WTC11 (cell line): ENCODE measurements around the gene SHC3. TPM values are rescaled to one million over a fixed set of nuclear protein-coding genes. Genes with fewer than 3 reads are reported as not detected.

Experiments used
- ATAC-seq: fragments of 200-7000 bp; cut with Tn5 transposase; 2 replicates; pipeline ENCODE4 v1.10.0; 2021; ENCODE audit warnings: mild to moderate bottlenecking, moderate library complexity
- CTCF ChIA-PET: fragments of 300-600 bp; sonication (Branson Sonifier 250); formaldehyde crosslinking; loops from one replicate; lab custom pipeline; 2021; ENCODE audit warnings: antibody characterized with exemption; lab: Charles Lee
- POLR2A ChIA-PET: fragments of 350-600 bp; sonication (Branson Sonifier 250); formaldehyde crosslinking; loops from one replicate; lab custom pipeline; 2021; ENCODE audit warnings: antibody characterized with exemption; lab: Charles Lee
- DNase-seq: peaks from one replicate; pipeline ENCODE4 v3.0.0; 2021; ENCODE audit warnings: low spot score
- H3K27ac Mint-ChIP-seq: 2 replicates; pipeline ENCODE4 v1.8.0; 2021; ENCODE audit warnings: mixed read lengths
- H3K27me3 Mint-ChIP-seq: 2 replicates; pipeline ENCODE4 v1.8.0; 2021; ENCODE audit warnings: low read depth, mild to moderate bottlenecking, moderate library complexity, mixed read lengths
- H3K36me3 Mint-ChIP-seq: 2 replicates; pipeline ENCODE4 v1.8.0; 2021; ENCODE audit warnings: mixed read lengths
- H3K4me1 Mint-ChIP-seq: 2 replicates; pipeline ENCODE4 v1.8.0; 2022; ENCODE audit warnings: mixed read lengths
- H3K4me3 Mint-ChIP-seq: 2 replicates; pipeline ENCODE4 v1.8.0; 2021; ENCODE audit warnings: mild to moderate bottlenecking, moderate library complexity, mixed read lengths
- H3K9me3 Mint-ChIP-seq: 2 replicates; pipeline ENCODE4 v1.8.0; 2021; ENCODE audit warnings: mixed read lengths
- ATF1 ChIP-seq: sonication (generic); formaldehyde crosslinking; IDR thresholded peaks from 2 replicates; pipeline ENCODE4 v1.8.1; 2023; ENCODE audit warnings: mild to moderate bottlenecking, moderate library complexity, missing genetic modification reagents
- E2F5 ChIP-seq: sonication (generic); formaldehyde crosslinking; IDR thresholded peaks from 2 replicates; pipeline ENCODE4 v1.8.1; 2022; ENCODE audit warnings: mild to moderate bottlenecking, moderate library complexity, missing genetic modification reagents
- ELF4 ChIP-seq: sonication (generic); formaldehyde crosslinking; IDR thresholded peaks from 2 replicates; pipeline ENCODE4 v1.8.1; 2022; ENCODE audit warnings: low read depth, mild to moderate bottlenecking, moderate library complexity, missing genetic modification reagents
- GTF2I ChIP-seq: fragments of 250-450 bp; sonication (Bioruptor Pico); conservative IDR thresholded peaks from 2 replicates; pipeline ENCODE4 v1.4.0; 2021; ENCODE audit warnings: mild to moderate bottlenecking
- IRF1 ChIP-seq: sonication (generic); formaldehyde crosslinking; IDR thresholded peaks from 2 replicates; pipeline ENCODE4 v1.8.0; 2023; ENCODE audit warnings: missing genetic modification reagents
- JUN ChIP-seq: sonication (generic); formaldehyde crosslinking; IDR thresholded peaks from 2 replicates; pipeline ENCODE4 v1.8.0; 2023; ENCODE audit warnings: mild to moderate bottlenecking, missing genetic modification reagents
- MAX ChIP-seq: sonication (generic); formaldehyde crosslinking; IDR thresholded peaks from 2 replicates; pipeline ENCODE4 v1.8.0; 2022; ENCODE audit warnings: mild to moderate bottlenecking, missing genetic modification reagents
- STAT6 ChIP-seq: sonication (generic); formaldehyde crosslinking; conservative IDR thresholded peaks from 2 replicates; pipeline ENCODE4 v1.8.1; 2023; ENCODE audit warnings: mild to moderate bottlenecking, low read depth, missing genetic modification reagents, moderate library complexity
- TEAD4 ChIP-seq: sonication (generic); formaldehyde crosslinking; IDR thresholded peaks from 2 replicates; pipeline ENCODE4 v1.8.0; 2022; ENCODE audit warnings: mild to moderate bottlenecking, missing genetic modification reagents
- USF1 ChIP-seq: sonication (generic); formaldehyde crosslinking; IDR thresholded peaks from 2 replicates; pipeline ENCODE4 v1.8.0; 2022; ENCODE audit warnings: mild to moderate bottlenecking, missing genetic modification reagents
- USF2 ChIP-seq: sonication (generic); formaldehyde crosslinking; IDR thresholded peaks from 2 replicates; pipeline ENCODE4 v1.8.1; 2023; ENCODE audit warnings: mild to moderate bottlenecking, missing genetic modification reagents, moderate library complexity
- ZBTB43 ChIP-seq: sonication (generic); formaldehyde crosslinking; IDR thresholded peaks from 2 replicates; pipeline ENCODE4 v1.8.1; 2023; ENCODE audit warnings: mild to moderate bottlenecking, missing genetic modification reagents
- ZNF219 ChIP-seq: sonication (generic); formaldehyde crosslinking; IDR thresholded peaks from 2 replicates; pipeline ENCODE4 v1.8.0; 2023; ENCODE audit warnings: missing genetic modification reagents, mild to moderate bottlenecking, borderline replicate concordance
- ZNF263 ChIP-seq: sonication (generic); formaldehyde crosslinking; IDR thresholded peaks from 2 replicates; pipeline ENCODE4 v1.8.1; 2022; ENCODE audit warnings: low read depth, mild to moderate bottlenecking, moderate library complexity, missing genetic modification reagents
- ZNF281 ChIP-seq: sonication (generic); formaldehyde crosslinking; IDR thresholded peaks from 2 replicates; pipeline ENCODE4 v1.8.0; 2023; ENCODE audit warnings: mild to moderate bottlenecking, missing genetic modification reagents
- ZNF425 ChIP-seq: fragments of 250-450 bp; sonication (Bioruptor Pico); conservative IDR thresholded peaks from 2 replicates; pipeline ENCODE4 v1.9.0; 2021; ENCODE audit warnings: mild to moderate bottlenecking
- total RNA-seq: library from RNA; stranded (reverse); gene quantifications from 3 replicates; pipeline ENCODE4 v1.2.3, GENCODE V29; 2021

The SHC3 gene
- total RNA-seq, 1 experiment from 2014 or later, result 4.9 TPM

- Mint-ChIP-seq H3K9me3 (no peaks in the 10 kb centered on the region), H3K4me1 (no peaks in the 10 kb centered on the region), H3K36me3 (no peaks in the 10 kb centered on the region), H3K27me3 (no peaks in the 10 kb centered on the region), H3K4me3 (no peak overlapping the region), H3K27ac (no peak overlapping the region)
- DNase-seq (no peak), ATAC-seq (no peak)
- ChIA-PET POLR2A (no interaction called here), CTCF (no interaction called here)
- TF ChIP-seq ZNF425 (no peak), USF2 (CRISPR knock-in tag) (no peak), E2F5 (CRISPR knock-in tag) (no peak), STAT6 (CRISPR knock-in tag) (no peak), ZNF219 (CRISPR knock-in tag) (no peak), TEAD4 (CRISPR knock-in tag) (no peak), ATF1 (CRISPR knock-in tag) (no peak), ZNF263 (CRISPR knock-in tag) (no peak), JUN (no peak), ELF4 (CRISPR knock-in tag) (no peak), ZNF281 (CRISPR knock-in tag) (no peak), USF1 (CRISPR knock-in tag) (no peak), IRF1 (no peak), ZBTB43 (CRISPR knock-in tag) (no peak), MAX (CRISPR knock-in tag) (no peak), GTF2I (no peak)
Measured at GRCh38 chr9:89058906-89059305, 119.7 kb downstream of the SHC3 start.
